Fibroblast of villous mesenchyme (primary cell): ENCODE results near the gene SNX19. TPM values are rescaled to one million over a fixed set of nuclear protein-coding genes. Genes with fewer than 3 reads are reported as not detected.

Experiments
- DNase-seq: peaks from one replicate; pipeline ENCODE4 v3.0.0-alpha.2; 2010; ENCODE audit warnings: low read depth
- H3K4me3 ChIP-seq: 2 replicates; pipeline ENCODE4 v1.5.1; 2011; ENCODE audit warnings: low read depth, mild to moderate bottlenecking, low read length
- total RNA-seq: library from RNA; depleted of rRNA; stranded (reverse); fragments of >200 nt; gene quantifications from 2 replicates; pipeline ENCODE4 v1.2.3, GENCODE V29; 2012
- TF ChIP-seq, protein P1 (sequence below): IDR thresholded peaks from 2 replicates; pipeline ENCODE4 v1.5.1; 2012; ENCODE audit warnings: low read depth, mild to moderate bottlenecking, low read length; ENCODE audit not compliant: insufficient read depth

SNX19 gene
- total RNA-seq, 1 donor = 96.3 TPM

DNA sequence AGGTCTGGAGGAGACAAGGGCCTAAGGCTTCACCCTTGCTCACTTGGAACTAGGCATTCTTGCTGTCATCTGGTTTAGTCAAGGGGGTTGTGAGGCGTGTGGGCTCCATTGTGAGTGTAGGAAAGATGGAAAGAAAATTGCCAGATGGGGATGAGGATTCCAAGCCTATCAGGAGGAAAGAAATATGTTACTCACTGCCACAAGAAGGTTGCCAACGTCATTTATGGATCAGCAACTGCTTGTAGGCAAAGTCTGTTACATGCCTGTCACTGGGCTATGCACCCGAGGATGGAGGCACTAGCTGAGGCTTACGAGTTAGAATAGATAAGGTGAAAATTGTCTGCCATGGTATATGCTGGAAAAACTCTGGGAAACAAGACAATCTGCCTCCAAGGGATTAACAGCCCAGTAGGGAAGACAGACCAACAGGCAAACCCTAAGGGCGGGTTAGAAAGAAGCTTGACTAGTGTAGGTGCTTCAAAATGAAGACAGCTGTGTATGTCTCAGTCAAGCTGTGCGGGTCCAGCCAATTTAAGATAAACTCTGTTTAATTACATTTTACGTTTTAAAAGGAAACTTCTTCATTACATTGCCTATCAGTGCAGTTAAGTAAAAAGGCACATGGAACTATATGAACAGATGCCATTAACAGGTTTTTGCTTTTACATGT is 47.4 kb downstream of the SNX19 start:
- no peak overlapping the region for H3K4me3 ChIP-seq
- no peak for DNase-seq
- TF ChIP-seq, protein P1, sequence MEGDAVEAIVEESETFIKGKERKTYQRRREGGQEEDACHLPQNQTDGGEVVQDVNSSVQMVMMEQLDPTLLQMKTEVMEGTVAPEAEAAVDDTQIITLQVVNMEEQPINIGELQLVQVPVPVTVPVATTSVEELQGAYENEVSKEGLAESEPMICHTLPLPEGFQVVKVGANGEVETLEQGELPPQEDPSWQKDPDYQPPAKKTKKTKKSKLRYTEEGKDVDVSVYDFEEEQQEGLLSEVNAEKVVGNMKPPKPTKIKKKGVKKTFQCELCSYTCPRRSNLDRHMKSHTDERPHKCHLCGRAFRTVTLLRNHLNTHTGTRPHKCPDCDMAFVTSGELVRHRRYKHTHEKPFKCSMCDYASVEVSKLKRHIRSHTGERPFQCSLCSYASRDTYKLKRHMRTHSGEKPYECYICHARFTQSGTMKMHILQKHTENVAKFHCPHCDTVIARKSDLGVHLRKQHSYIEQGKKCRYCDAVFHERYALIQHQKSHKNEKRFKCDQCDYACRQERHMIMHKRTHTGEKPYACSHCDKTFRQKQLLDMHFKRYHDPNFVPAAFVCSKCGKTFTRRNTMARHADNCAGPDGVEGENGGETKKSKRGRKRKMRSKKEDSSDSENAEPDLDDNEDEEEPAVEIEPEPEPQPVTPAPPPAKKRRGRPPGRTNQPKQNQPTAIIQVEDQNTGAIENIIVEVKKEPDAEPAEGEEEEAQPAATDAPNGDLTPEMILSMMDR = no peak

GRCh38 chr11:130868086-130868710 is 48.1 kb downstream of the SNX19 start:
- no peak for DNase-seq
- TF ChIP-seq, protein P1 = no peak
- H3K4me3 ChIP-seq = no peak overlapping the region

DNA sequence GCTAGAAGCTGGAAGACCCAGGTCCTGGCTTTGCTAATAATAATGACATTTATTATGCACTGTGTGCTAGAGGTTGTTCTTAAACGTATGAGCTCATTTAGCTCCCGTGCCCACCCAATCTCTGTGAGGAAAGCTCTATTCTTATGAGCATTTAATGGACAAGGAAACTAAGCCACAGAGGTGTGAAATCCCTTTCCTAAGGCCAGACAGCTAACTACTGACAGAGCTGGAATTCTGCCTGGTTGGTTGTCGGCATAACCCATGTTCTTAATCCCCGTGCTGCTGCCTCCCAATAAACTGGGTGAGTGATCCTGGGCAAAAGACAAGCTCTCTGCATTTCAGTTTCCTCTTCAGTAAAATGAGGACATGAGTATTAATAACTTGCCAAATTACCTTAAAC is 49.4 kb downstream of the SNX19 start:
- no peak overlapping the region for H3K4me3 ChIP-seq
- TF ChIP-seq, protein P1 = no peak
- DNase-seq = no peak

- no peak overlapping the region for H3K4me3 ChIP-seq
- DNase-seq = no peak
- TF ChIP-seq, protein P1 = no peak
These were observed 50.5 kb downstream of the SNX19 start for GRCh38 chr11:130865774-130866114.

- DNase-seq = no peak
- TF ChIP-seq, protein P1 = no peak
These were observed 51.0 kb downstream of the SNX19 start for GRCh38 chr11:130865091-130865773.

DNA sequence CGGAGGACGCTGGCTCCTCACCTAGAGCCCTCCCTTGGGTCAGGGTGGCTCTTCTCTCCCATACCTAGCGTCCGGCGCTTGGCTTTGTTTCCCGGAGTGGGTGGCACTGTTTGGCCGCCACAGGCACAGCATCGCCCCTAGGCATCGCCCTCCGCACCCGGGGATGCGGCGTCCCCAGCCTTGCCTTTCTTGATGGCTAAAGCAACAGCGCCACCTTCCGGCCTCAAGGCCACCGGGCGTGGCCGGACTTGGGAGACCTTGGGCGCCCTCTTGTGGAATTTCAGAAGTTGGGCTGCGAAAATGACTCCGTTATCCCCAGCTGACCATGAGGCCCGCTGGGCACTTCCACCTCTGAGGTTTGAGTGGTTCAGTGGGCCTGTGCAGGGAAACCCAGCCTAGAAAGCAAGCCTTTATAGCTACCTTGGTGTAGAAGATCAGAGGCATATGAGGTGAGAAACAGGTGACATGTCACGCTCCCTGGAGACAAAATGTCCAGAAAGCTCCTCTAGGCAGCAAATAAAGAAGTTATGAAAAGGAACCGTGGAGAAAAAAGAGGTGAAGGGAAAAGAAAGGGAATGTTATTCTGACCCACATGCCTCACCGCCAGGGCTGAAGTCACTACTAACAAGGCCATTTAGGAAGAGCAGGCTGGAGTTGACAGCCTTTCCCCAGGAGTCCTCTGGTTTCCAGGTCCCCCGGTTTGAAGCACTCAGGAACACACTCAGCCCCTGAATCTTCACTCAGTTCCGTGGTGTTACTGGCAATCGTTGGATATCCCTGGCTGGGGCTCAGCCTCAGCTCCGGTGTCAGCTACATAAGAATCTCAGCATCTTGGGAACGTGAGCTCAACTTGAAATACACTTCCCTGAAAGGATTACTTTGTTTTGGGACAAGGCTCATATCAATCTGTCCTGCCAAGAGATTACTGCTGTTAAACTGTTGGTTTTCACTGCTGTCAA is 54.1 kb downstream of the SNX19 start:
- peak; percentile 96 for DNase-seq

More at GRCh38 chr11:130865091-130865773, 51.0 kb downstream of the SNX19 start:
- H3K4me3 ChIP-seq = no peak overlapping the region

More for the DNA sequence above, 54.1 kb downstream of the SNX19 start:
- H3K4me3 ChIP-seq = no peak overlapping the region
- TF ChIP-seq, protein P1 = peak; percentile 100
